GM20431 (cell line): ENCODE measurements around the gene SPRR3.
"Not testable (repeated sequence)": the region's sequence is repeated elsewhere in the genome, so short reads cannot be mapped to it uniquely, and the experiment has no call there.

Experiments used
- in situ Hi-C: fragments of 300-500 bp; cut with MseI, MboI; formaldehyde crosslinking; loops from one replicate; pipeline ENCODE4 v1.15.0; 2020; ENCODE audit warnings: low sequenced_read_pairs; ENCODE audit not compliant: unreplicated experiment

The SPRR3 gene

DNA sequence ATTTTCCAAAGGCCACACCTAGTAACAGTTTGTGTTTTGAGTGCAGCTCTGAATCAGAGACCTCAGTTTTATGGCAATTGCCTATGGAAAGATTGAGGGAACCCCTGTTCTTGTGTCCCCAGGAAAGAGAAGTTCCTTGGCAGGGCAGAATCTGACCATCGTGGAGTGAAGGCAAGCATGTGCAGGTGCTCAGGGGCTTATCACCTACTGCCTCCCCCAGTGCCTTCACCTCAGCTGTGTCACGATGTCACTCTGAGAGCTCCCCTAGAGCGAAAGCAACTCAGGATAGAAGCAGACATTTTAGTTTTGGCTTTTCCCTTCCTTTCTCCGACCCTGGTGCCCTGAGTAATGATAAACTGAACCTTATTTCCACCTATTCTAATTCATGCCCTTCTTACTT is 19.5 kb upstream of the SPRR3 start:
- in situ Hi-C loops: no loop called here

DNA sequence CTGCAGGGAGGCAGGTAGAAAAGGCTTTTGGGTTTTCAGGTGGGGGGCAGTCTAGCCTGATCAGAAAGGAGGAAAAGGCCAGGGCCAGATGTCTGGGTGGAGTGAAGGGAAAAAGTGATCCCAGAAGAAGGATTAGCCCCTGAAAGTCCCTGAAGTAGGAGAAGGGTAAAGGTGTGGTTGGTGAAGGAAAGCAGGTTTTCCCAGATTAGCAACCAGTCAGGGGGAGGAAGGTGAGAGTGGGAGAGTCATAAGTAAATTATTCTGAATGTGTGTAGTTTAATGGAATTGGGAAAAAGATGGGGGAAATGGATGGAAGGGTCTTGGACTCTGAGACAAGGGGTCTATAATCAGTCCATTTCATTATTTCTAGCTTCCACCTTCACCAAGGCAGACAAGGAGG is 18.3 kb upstream of the SPRR3 start:
- in situ Hi-C loops: no loop called here

DNA sequence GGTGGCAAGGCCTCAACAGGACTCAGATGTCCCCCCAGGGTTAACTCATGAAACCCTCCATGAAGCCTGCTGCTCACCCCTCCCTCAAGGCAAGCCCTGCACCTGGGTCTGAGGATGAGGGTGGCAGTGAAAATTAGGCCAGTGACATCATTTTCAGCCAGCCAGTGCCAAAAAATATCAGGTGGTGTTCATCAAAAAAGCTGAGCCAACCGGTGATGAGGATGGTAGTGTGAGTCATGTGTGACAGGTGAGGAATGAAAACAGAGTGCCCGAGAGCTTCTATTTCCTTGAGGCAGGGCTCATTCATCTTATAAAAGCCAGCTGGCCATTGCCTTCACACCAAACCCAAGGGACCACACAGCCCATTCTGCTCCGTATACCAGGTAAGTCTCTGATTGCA is 17.8 kb upstream of the SPRR3 start, which contains the start of gene SPRR1A:
SPRR1A (plus strand) TSS at position 339 of the 400 bp plus-strand sequence. CDS start 1,150 bp downstream, outside the sequence.
- in situ Hi-C loops: no loop called here

DNA sequence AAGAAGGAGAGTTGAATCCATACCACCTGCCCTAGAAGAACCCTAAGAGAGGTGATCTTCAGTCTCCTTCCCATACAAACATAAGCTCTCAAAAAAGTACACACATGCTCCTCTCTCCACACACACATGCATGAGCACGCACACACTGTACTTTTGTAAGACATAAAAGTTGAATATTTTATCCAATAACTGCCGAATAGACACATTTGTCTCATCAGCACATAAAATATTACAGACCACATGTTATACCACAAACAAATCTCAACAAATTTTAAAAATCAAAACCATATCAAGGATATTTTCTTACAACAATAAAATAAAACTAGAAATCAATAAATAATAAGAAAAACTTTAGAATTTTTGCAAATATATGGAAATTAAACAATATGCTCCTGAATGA is 15.0 kb upstream of the SPRR3 start:
- in situ Hi-C loops: no loop called here

DNA sequence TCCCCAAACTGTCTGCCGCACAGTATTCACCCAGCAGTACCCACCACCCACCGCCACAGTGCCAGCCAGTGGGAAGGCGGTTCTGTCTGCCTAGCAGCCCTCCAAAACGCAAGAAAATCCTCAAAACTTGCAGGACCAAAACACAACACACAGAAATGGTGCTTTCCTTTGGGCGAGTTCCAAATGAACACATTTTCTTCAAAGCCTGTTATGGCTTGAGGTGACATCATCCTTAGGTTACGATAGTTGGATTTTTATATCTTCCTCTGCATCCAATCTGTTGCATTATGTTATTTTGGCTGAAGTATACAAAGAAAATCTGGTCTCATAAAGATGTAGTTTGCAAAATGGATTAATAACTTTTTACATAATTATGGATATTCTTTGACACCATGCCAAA is 8.4 kb upstream of the SPRR3 start:
- in situ Hi-C loops: no loop called here

DNA sequence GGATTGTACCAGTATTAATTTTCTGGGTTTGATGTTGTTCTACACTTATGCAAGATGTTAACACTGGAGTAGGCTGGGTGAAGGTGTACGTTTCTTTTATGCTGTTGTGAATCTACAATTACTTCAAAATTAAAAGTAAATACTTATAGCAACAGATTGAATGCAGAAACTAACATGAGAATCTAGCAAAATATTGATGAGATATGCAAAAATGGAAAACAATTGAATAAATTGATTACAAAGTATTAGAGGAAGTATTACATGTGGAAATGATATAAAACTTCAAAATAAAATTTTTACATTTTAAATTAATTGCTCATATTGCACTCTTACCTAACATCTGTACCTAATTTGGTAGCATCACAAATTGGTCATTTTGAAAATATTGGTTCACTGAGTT is 5.7 kb upstream of the SPRR3 start:
- in situ Hi-C loops: no loop called here

DNA sequence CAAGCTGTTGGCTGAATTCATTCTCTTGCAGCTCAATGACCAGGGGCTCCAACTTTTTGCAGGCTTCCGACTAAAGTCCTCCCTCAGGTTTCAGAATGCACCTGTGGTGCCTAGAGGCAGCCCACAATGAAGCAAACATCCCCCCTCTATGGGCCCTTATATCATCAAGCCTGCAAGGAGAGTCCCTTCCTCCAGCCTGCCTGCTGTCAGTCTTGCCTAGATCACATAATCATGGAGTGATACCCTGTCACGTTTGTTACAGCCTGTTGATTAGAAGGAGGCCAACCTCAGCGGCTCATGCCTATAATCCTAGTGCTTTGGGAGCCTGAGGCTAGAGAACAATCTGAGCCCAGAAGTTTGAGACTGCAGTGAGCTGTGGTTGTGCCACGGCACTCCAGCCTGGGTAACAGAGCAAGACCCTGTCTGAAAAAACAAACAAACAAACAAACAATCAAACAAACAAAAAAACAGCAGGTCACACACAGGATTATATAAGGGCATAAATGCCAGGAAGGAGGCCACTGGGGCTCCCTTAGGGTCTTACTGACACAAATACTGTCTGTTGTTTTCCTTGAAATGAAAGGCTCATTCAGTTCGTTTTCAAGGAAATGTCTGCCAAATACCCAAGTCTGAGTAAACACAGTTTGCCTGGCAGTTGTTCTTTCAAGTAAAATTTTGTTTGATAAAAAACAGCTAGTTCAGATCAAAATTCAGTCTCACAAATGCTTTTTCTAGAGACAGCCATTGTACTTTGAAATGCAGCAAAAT is 4.7 kb upstream of the SPRR3 start:
- in situ Hi-C loops: no loop called here

DNA sequence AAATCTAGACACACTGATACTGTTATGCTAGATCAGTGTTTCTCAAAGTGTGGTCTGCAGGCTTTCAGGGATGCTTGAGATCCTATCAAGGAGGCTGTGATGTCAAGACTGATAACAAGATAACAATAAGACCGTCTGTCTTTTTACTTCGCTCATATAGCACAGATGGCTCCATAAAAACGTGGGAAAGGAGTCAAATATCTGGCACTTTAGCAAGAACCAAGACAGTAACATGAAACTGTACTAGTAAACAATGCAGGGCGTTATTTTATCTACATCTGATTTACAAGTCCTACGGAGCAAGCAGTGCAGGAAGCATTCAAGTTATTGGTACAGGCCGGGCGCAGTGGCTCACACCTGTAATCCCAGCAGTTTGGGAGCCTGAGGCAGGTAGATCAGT is 3.6 kb upstream of the SPRR3 start:
- in situ Hi-C loops: no loop called here

DNA sequence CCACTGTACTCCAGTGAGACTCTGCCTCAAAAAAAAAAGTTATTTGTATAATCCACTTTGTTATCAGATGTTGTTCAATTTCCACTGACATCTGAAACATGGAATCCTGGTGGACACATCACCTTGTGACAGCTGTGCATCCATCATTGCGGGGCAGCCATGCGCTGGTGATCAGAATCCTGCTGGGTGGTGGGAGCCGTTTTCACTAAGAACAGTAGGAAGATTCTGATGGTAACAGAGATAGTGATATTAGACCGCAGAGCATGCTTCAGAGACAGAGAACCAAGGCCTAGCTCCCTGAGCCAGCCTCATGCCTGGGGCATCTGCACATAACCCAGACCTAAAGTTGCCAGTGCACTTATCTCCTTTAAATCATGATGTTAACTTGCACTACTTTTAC is 3.1 kb upstream of the SPRR3 start:
- in situ Hi-C loops: no loop called here

DNA sequence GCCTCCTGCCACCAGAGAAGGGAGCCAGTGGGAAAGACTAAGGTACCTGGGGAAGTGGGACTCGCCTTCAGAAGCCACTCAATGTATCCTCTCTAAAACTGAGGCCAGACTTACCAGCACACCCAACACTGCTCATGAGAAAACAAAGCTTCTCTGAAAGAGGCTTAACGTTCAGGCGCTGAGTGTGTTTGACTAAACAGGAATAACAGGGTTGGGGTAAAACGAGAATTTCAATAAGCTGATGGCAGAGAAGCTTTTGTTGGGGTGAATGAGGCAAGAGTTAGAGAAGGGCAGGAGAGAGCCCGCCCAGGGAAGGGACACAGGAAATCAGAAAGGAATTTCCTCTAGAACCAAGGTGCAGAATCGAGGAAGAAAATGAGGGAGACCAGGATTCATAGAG is 1.7 kb upstream of the SPRR3 start:
- in situ Hi-C loops: no loop called here

DNA sequence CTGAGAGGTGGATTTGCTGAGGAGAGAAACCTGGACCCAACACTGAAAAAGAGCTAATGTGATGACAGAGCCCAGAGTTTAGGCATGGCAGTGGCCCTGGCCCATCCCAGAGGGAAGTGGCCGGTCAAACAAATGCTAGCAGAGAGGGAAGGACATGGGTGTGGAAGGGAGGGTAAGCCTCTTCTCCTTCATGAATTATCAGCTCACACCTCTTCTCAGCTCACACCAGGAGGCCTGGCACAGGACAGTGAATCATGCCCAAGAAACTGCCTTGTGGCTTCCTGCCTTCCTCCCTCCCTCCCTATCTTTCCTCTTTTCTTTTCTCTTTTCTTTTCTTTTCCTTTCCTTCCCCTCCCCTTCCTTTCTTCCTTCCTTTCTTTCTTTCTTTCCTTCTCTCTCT is 1.3 kb upstream of the SPRR3 start:
- in situ Hi-C loops: no loop called here

DNA sequence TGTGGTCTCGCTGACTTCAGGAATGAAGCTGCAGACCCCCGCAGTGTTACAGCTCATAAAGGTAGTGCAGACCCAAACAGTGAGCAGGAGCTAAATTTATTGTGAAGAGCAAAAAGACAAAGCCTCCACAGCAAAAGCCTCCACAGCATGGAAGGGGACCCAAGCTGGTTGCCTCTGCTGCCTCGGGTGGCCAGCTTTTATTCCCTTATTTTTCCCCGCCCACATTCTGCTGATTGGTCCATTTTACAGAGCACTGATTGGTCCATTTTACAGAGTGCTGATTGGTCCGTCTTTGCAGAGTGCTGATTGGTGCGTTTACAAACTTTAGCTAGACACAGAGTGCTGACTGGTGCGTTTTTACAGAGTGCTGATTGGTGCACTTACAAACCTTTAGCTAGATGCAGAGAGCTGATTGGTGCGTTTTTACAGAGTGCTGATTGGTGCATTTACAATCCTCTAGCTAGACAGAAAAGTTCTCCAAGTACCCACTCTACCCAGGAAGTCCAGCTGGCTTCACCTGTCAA is 9.7 kb downstream of the SPRR3 start:
- in situ Hi-C loops: not testable (repeated sequence)

DNA sequence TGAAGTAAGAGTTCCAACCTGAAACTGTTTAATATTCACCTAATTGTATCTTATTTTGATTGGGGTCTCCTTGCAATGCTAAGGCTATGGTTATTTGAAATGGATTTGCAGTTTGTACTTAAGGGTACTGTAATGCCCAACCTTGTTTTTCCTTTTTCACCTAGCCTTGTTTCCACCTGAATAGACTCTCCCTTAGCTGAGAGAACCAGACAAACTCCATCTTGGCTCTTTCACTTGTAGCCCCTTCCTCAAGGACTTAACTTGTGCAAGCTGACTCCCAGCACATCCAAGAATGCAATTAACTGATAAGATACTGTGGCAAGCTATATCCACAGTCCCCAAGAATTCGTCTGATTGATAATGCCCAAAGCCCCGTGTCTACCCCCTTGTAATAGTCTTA is 20.3 kb downstream of the SPRR3 start:
- in situ Hi-C loops: not testable (repeated sequence)

DNA sequence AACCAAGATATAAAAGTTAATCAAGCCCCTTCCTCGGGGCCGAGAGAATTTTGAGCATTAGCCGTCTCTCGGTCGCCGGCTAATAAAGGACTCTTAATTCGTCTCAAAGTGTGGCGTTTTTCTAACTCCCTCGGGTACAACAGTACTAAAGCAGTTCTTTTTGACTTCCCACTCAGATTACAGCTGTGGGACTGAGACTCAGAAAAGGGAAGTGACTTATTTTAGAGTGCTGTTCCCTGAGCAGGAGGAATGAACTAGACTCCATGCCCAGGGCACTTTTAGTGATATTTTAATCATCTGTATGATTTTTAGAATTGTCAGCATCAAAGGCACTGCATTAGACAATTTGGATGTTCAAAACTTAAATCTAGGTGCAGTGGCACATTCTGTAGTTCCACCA is 20.8 kb downstream of the SPRR3 start:
- in situ Hi-C loops: not testable (repeated sequence)

DNA sequence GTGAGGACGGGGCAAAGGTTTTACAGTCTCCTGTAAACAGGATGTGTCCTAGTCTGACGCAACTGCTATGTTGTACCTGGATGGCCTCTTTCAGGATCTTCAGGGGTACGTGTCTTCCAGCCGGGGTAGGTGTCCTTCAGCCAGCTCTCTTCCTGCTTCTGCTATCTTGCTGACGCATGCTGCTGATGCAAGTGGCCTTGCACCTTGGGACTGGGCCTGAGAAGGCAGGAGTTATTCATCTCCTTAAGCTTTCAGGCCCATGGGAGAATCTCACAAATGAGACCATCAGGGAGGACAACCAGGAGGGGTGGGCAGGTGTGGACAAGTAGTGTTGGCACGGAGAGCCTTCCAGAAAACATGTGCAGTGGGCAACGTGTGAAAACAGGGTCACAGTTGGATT is 21.6 kb downstream of the SPRR3 start:
- in situ Hi-C loops: no loop called here

DNA sequence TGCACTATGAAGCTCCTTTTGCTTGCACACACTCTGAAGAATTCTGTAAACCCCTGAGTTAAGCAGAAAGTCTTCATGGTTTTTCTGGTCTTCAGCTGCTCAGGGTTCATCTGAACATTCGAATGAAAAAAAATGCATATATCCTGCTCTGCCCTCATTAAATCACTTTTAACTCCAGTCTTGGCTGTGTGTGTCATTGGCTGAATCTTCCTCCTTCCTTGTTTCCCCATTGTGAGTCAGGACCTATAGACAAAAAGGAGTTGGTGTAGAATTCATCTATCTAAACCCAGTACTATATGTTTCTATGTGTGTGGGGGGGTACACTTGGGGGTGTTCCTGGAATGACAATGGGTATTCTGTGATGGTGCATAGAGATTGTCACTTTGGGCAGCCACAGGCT is 22.9 kb downstream of the SPRR3 start:
- in situ Hi-C loops: no loop called here

DNA sequence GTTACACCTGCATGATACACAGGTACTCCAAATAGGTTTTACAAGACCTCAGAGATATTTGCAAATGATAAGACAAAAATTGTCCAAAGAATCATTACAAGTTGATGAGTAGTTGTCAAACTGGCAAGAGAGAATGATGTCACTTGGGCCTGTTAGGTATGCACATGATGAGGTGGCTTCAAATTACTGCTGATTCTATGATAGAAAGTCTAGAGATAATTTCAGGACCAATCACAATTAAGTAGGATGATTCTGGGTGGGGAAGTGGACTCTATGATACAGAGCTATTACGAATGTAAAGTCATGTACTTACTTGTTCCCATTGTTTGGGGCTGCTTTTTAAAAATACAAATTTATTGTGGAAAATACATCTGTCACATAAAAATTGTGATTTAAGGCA is 24.2 kb downstream of the SPRR3 start:
- in situ Hi-C loops: no loop called here

DNA sequence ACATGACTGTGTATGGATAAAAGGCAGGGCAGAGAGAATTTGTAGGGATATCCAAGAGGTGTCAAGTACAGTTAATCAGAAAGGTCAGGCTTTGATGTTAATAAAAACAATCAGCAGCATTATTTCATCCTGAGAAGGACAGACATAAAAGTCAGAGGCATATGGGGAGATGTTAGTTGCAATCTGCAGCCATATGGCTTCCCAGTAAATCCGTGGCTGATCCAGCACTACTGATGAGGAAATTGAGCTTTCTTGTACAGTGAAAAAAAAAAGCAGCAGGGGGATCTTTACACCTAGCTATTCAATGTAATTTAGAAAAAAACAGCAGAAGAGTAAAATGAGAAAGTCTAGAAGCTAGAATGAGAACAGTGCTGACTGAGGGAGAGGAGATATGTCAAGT is 27.2 kb downstream of the SPRR3 start:
- in situ Hi-C loops: no loop called here

DNA sequence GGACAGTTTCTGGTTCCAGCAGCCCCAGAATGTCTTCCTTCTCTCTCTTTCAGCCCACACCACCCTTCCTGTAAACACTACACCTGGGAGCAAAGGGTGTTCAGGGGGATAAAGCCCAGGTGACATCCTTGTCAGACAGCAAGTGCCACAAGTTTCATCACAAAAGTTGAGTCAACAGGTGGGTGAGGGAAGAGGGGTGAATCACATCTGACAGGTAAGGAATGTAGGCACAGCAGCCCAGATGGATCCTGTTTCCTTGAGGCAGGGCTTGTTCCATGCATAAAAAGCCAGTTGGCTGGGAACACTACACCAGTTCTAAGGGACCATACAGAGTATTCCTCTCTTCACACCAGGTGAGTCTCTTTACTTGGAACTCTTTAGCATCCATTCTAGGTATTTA is 29.3 kb downstream of the SPRR3 start, which contains the start of gene SPRR1B:
SPRR1B (plus strand) TSS at position 309 of the 400 bp plus-strand sequence. CDS start 1,143 bp downstream, outside the sequence.
- in situ Hi-C loops: no loop called here

DNA sequence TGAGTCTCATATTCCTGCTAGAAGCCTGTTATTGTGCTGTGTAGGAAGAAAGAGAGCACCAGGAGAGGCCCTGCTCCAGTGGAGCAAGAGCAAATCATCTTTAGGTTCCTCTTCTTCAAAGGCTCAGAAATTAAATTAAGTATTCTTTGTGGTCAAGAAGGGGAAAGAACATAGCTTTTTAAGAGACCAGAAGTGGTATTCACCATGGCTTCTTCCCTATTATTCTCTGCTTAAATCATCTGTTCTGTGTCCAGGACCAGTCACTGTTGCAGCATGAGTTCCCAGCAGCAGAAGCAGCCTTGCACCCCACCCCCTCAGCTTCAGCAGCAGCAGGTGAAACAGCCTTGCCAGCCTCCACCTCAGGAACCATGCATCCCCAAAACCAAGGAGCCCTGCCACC is 30.5 kb downstream of the SPRR3 start:
- in situ Hi-C loops: no loop called here

DNA sequence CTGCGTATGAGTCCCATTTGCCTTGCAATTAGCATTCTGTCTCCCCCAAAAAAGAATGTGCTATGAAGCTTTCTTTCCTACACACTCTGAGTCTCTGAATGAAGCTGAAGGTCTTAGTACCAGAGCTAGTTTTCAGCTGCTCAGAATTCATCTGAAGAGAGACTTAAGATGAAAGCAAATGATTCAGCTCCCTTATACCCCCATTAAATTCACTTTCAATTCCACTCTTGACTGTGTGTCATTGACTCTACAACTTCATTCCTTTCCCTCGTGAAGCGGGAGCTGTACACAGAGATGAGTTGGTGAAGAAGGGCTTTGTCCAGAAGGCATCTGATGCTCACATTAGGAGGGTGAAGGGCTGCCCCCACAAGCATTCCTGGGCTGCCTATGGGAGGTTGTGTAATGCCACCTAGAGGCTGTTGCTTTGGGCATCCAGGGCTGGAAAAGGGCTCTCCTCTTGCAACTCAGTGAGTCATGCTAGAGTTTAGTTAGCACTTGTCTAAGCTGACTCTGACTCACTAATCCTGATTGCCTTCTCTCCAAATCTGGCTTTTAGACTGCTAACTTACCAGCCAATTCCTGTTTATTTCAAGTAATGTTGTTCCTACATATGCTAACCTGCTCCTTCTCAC is 31.2 kb downstream of the SPRR3 start:
- in situ Hi-C loops: no loop called here

DNA sequence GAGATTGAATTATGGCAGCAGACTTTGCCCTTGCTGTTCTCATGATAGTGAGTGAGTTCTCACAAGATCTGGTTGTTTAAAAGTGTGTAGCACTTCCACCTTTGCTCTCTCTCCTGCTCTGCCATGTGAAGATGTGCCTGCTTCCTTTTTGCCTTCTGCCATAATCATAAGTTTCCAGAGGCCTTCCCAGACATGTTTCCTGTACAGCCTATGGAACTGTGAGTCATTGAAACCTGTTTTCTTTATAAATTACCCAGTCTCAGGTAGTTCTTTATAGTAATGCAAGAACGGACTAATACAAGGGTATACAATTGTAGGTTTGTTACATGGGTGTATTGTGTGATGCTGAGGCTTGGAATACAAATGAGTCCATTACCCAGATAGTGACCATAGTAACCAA is 33.7 kb downstream of the SPRR3 start:
- in situ Hi-C loops: no loop called here
